ENCODE data around the gene IGFL4.

The IGFL4 gene

GRCh38 chr19:46063201-46063600 is 22.4 kb upstream of the IGFL4 start:
- DNase-seq (ENCODE audit: low spot score), result no peak

- no peak for DNase-seq (ENCODE audit: low spot score)
Observed at GRCh38 chr19:46060012-46060411, 19.2 kb upstream of the IGFL4 start.

DNA sequence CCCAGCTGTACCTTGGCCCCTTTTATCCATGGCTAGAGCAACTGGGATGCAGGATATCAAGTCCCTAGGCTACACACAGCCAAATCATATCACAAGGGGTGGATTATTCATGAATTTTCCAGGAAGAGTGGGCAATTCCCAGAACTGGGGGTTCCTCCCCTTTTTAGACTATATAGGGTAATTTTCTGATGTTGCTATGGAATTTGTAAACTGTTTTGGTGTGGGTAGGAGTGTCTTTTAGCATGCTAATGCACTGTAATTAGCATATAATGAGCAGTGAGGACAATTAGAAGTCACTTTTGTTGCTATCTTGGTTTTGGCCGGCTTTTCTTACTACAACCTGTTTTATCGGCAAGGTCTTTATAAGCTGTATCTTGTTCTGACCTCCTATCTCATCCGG is 18.0 kb upstream of the IGFL4 start:
- no peak for DNase-seq (ENCODE audit: low spot score)

DNA sequence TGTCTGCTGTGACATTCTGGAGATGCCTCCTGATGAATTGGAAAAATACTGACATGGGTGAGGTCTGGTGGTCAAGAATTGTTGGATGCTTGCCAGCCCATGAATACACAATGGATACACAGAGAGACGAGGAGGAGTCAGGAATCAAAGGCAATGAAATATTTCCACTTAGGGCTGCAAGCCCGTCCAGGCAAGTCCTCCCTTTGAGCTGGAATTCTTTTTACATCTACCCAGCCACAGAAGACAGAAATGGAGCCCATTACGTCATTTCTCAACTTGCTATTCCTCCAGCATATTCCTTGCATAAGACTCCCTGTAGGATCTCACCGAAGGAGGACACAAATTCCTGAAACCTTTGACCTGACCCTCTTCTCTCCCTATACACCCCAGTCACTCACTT is 15.7 kb upstream of the IGFL4 start:
- no peak for DNase-seq (ENCODE audit: low spot score)

- DNase-seq (ENCODE audit: low spot score), result no peak
Observed at GRCh38 chr19:46052896-46053295, 12.1 kb upstream of the IGFL4 start.

DNA sequence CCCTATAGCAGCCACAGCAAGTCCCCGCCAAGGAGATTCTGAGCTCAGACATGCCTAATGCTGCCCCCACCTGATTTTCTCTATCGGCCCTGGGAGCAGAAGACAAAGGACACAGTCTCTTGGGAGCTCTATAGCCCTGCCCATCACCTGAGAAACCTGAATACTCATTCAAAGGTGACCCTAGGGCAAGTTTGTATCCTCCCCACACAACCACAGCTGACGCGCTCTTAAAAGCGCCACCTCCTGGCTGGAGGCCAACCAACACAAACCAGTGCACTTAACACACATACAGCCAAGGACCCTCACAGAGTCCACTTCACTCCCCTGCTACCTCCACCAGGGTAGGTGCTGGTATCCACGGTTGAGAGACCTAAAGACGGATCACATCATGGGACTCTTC is 8.8 kb upstream of the IGFL4 start:
- DNase-seq (ENCODE audit: low spot score), result no peak

- DNase-seq (ENCODE audit: low spot score), result no peak
Observed at GRCh38 chr19:46043519-46043918, 2.7 kb upstream of the IGFL4 start.

DNA sequence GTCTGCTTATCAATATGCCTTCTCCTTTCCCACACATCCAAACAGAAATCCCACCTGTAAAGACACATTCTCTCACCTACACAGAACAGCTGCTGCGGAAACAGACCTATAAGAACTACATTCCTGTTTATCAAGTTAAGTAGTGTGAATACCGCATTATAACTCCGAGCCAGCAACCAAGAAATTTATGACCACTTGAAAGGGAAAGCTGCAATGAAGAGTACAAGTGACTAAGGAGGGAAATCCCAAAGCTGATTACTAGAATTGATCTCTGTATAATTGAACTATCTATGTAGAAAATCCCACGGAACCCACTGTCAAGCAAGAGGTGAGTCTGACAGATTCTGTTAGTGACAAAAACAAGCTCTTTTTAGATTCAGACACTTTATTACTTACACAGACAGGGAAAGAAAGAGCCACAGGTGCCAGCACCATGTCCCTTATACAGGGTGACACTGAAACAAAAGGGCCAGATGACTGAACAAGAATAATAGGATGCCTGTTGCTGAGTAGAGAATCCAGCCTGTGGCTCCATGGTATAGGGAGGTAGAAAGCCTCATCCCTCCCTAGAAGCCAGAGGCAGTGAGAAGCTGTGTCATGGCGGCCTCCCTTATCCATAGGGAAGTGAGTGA is 1.6 kb upstream of the IGFL4 start:
- no peak for DNase-seq (ENCODE audit: low spot score)

- DNase-seq (ENCODE audit: low spot score), result no peak
Observed at GRCh38 chr19:46040125-46040524, 677 bp downstream of the IGFL4 start.

DNA sequence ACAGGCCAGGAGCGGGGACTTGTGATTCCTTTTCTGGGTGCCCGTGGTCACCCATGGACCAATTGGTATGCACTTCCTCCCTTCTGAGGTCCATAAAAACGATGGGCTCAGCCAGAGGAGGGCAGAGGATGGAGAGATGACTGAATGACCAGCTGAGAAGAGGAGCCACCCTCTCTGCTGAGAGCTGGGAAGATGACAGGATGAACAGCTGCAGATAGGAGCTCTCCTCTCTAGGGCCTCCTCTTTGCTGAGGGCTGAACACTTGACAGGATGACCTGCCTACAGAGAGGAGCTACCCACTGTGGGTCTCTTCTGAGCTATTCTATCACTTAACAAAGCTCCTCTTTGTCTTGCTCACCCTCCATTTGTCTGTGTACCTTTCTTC is 4.1 kb downstream of the IGFL4 start:
- no peak for DNase-seq (ENCODE audit: low spot score)

GRCh38 chr19:46035986-46036743 is 4.6 kb downstream of the IGFL4 start:
- DNase-seq (ENCODE audit: low spot score), result no peak

DNA sequence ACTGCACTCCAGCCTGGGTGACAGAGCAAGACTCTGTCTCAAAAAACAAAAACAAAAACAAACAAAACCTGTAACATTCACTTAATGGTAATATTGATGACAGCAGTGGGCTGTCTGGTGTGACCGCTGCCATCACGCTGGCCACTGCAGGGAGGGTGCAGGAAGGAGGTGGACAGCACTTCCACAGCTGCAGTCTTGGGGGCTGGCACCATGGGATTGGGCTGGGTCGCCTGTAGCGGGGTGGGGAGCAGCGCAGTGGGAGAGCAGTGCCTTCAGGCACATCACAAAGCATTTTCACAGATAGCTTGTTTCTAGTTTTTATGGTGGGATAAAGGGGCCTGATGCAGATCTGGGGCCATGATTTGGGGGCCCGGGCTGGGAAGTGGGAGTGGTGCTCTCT is 5.3 kb downstream of the IGFL4 start:
- DNase-seq (ENCODE audit: low spot score), result no peak

GRCh38 chr19:46033401-46033800 is 7.4 kb downstream of the IGFL4 start:
- no peak for DNase-seq (ENCODE audit: low spot score)

DNA sequence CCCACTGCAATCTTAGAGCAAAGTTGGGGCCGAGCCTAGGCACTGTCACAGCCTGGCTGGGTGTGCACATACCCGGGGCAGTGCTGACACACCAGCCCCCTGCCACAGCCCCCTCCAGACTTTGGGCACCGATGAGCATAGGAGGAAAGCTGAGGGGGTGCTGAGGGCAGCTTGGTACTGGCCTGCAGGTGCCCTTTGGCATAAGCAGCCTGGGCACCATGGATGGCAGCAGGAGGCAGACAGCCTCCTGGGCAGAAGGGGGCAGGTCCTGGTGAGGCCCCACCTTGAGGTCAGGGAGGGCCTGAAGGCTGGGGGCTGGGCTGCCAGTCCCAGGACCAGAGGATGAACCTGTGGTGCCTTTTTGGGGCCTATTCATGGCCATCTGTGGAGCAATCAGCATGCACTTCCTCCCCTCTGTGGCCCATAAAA is 8.2 kb downstream of the IGFL4 start:
- DNase-seq (ENCODE audit: low spot score), result no peak

GRCh38 chr19:46031781-46032596 is 8.8 kb downstream of the IGFL4 start:
- no peak for DNase-seq (ENCODE audit: low spot score)

GRCh38 chr19:46030812-46031550 is 9.8 kb downstream of the IGFL4 start:
- DNase-seq (ENCODE audit: low spot score), result no peak

- no peak for DNase-seq (ENCODE audit: low spot score)
Observed at GRCh38 chr19:46025835-46026234, 15.0 kb downstream of the IGFL4 start.

GRCh38 chr19:46023311-46023779 is 17.5 kb downstream of the IGFL4 start:
- no peak for DNase-seq (ENCODE audit: low spot score)

DNA sequence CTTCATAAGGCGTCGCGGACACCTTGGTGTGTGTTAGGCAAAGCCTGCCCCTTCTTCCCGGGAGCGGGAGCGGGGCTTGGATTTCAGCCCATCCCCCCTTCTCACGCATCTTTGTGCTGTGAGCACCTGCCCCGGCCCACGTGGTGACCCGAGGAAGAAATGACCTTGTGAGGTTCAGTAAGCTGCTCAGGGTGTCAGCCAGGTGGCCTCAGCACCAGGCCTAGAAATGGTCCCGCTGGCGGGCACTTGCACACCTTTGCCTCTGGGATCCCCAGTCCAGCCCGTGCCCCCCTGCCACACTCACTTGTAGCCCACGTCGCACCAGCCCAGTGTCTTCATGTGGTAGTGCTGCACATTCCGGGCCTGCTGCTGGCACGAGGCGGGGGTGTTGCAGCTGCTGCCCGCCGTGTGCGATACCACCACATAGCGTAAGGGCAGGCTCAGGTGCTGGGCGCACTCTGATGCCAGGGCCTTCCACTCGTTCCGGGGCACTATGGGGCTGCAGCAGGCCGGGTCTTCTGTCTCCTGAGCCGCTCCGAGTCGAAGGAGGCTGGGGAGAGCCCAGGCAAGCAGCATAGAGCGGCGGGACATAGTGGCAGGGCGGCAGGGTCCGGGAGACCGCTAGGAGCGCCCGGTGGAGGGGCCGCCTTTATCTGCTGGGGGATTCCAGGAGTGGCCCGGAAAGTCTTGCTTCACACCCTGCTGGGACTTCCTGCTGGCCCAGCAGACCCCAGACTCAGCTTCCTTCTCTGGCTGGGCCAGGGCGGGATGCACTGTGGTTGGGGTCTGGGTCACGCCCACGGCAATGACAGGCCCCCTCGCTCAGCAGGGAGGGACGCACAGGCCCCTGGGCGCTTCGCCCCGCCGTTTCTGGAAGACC is 18.1 kb downstream of the IGFL4 start, which contains the start of gene PGLYRP1:
Gene PGLYRP1 (minus strand): TSS at position 623 of the 880 bp plus-strand sequence. CDS start 32 bp downstream, at position 591.
- DNase-seq (ENCODE audit: low spot score), result no peak

DNA sequence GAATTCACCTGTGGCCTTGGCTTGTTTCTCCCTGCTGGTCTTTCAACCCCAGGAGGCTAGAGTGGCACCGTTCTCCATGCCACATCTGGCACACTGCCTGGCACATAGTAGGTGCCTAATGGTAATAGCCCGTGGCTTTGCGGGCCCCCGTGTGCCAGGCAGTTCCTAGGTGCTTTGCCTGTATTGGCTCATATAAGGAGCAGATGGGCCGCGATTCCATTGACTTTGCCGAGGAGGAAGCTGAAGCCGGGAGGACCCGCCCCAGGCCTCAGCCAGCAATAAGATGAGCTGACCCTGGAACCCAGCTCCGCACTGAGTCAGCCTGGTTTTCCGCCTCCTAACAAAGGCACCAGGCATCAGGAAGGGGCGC is 18.8 kb downstream of the IGFL4 start:
- DNase-seq (ENCODE audit: low spot score), result no peak

DNA sequence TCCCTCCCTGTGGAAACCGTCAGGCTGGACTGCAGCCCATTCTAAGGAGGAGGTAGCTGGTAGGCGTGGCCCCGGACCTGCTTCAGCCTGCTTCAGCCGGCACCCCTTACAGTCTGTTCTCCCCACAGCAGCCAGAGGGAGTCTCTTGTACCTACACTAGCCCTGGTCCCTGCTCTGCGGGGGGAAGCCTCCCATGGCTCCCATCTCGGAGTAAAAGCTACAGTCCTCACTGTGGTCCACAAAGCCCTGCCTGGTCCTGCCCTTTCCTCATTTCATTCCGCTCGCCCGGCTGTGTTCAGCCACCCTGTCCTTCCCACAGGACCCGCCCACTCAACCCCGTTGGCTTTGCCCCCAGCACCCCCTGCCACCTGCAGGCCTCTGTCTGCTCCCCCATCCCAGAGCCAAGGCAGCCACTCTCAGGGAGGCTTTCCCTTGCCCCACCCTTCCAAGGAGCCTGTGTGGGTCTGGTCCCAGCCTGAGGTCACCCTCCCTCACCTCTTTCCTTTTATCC is 19.2 kb downstream of the IGFL4 start:
- DNase-seq (ENCODE audit: low spot score), result no peak

Measured in putamen (tissue), 1 donor.